ENCODE data around the gene CCM2L.

The CCM2L gene

GRCh38 chr20:32052090-32052777 lies 42.0 kb downstream of the CCM2L start, which contains the start of gene HCK:
TSS of gene HCK (plus strand) at chr20:32052242.
- TF ChIP-seq, protein P1, sequence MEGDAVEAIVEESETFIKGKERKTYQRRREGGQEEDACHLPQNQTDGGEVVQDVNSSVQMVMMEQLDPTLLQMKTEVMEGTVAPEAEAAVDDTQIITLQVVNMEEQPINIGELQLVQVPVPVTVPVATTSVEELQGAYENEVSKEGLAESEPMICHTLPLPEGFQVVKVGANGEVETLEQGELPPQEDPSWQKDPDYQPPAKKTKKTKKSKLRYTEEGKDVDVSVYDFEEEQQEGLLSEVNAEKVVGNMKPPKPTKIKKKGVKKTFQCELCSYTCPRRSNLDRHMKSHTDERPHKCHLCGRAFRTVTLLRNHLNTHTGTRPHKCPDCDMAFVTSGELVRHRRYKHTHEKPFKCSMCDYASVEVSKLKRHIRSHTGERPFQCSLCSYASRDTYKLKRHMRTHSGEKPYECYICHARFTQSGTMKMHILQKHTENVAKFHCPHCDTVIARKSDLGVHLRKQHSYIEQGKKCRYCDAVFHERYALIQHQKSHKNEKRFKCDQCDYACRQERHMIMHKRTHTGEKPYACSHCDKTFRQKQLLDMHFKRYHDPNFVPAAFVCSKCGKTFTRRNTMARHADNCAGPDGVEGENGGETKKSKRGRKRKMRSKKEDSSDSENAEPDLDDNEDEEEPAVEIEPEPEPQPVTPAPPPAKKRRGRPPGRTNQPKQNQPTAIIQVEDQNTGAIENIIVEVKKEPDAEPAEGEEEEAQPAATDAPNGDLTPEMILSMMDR (conservative IDR thresholded peaks at IDR 0.05; ENCODE audit: control insufficient read depth, insufficient read depth, low read depth, low read length) = no peak
- no peak for DNase-seq (ENCODE audit: low read depth)
- no peak within 1 kb of the TSS for H3K4me3 ChIP-seq (ENCODE audit: control insufficient read depth, low read depth, low read length)

DNA sequence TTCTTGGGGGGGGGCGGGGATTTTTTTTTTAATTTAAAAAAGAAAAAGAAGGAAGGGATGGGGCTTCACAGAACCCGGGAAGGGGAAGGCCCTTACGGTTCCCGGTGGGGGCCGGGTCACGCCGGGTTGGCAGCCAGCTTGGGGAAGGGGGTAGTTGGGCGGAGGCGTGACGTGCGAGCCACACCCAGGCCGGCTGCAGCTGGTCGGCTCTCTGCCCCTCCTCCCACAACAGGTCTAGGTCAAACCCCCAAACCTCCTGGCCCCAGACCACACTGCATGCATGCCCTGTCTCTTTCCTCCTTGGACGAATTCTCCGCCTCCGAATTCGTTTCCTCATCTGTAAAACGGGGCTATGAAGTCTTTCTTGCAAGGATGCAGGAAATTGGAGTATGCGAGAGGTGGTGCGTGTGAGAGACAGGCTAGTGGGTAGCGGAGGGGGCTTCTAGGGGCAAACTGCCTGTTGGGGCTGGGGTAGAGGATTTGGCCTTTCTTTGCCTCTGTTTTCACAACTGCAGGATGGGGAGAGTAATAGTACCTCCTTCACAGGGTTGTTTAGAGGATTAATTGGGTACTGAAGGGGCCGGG lies 42.6 kb downstream of the CCM2L start:
- TF ChIP-seq, protein P1 (conservative IDR thresholded peaks at IDR 0.05; ENCODE audit: control insufficient read depth, insufficient read depth, low read depth, low read length) = no peak
- no peak overlapping the region for H3K4me3 ChIP-seq (ENCODE audit: control insufficient read depth, low read depth, low read length)
- DNase-seq (ENCODE audit: low read depth) = no peak

- H3K4me3 ChIP-seq (ENCODE audit: control insufficient read depth, low read depth, low read length) = no peak overlapping the region
- no peak for DNase-seq (ENCODE audit: low read depth)
- TF ChIP-seq, protein P1 (conservative IDR thresholded peaks at IDR 0.05; ENCODE audit: control insufficient read depth, insufficient read depth, low read depth, low read length) = no peak
Measured at GRCh38 chr20:32053648-32054047, 43.4 kb downstream of the CCM2L start.

DNA sequence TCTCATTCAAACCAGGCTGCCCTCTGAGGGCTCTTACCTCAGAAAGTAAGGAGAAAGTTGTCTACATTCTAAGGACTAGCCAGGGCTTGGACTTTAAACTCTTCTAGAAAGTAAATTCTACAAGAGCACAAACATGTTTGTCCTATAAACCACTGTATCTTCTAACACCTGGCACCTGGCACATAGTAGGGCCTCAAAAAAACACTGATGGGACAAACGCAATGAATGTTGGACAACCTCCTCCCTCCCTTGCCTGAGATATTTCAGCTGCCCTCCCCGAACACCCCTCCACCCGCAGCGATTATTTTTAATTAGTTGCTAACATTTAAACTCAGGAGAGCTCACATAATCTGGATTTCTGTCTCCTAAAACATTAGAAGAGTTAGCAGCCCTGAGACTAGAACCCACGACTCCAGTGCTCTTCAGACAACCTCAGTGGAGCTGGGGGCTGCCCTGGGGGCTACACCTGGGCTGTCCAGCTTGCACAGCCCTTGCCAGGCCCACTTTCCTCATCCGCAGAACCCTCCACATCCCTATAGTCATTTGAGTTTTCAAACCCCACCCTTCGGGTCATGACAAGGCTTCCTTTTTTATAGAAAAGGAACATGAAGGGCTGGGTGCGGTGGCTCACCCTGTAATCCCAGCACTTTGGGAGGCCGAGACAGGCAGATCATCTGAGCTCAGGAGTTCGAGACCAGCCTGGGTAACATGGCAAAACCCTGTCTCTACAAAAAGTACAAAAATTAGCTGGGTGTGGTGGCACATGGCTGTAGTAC lies 46.7 kb downstream of the CCM2L start:
- H3K4me3 ChIP-seq (ENCODE audit: control insufficient read depth, low read depth, low read length) = no peak overlapping the region
- DNase-seq (ENCODE audit: low read depth) = no peak
- TF ChIP-seq, protein P1 (conservative IDR thresholded peaks at IDR 0.05; ENCODE audit: control insufficient read depth, insufficient read depth, low read depth, low read length) = no peak

GRCh38 chr20:32057656-32058184 lies 47.5 kb downstream of the CCM2L start:
- DNase-seq (ENCODE audit: low read depth) = no peak
- H3K4me3 ChIP-seq (ENCODE audit: control insufficient read depth, low read depth, low read length) = no peak overlapping the region
- TF ChIP-seq, protein P1 (conservative IDR thresholded peaks at IDR 0.05; ENCODE audit: control insufficient read depth, insufficient read depth, low read depth, low read length) = no peak

DNA sequence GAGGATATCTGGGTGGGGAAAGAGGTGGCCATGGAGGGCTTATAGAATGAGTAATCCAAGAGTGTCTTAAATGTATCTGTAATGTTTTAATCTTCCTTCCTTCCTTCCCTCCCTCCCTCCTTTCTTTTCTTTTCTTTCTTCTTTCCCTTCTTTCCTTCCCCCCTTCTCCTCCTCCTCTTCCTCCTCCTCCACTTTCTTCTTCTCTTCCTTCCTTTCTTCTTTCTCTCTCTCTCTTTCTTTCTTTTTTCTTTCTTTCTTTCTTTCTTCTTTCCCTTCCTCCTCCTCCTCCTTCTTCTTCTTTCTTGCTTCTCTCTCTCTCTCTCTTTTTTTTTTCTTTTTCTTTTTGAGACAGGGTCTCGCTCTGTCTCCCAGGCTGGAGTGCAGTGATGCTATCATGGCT lies 49.0 kb downstream of the CCM2L start:
- no peak for DNase-seq (ENCODE audit: low read depth)
- TF ChIP-seq, protein P1 (conservative IDR thresholded peaks at IDR 0.05; ENCODE audit: control insufficient read depth, insufficient read depth, low read depth, low read length) = no peak
- H3K4me3 ChIP-seq (ENCODE audit: control insufficient read depth, low read depth, low read length) = no peak overlapping the region

Measured in fibroblast of mammary gland (primary cell).